GM21786 (cell line): ENCODE results near the gene C17orf113.

Experiments used
- ATAC-seq: cut with Tn5 transposase; IDR thresholded peaks from one replicate; pipeline ENCODE4 v1.9.1; 2021; ENCODE audit not compliant: unreplicated experiment

The C17orf113 gene

DNA sequence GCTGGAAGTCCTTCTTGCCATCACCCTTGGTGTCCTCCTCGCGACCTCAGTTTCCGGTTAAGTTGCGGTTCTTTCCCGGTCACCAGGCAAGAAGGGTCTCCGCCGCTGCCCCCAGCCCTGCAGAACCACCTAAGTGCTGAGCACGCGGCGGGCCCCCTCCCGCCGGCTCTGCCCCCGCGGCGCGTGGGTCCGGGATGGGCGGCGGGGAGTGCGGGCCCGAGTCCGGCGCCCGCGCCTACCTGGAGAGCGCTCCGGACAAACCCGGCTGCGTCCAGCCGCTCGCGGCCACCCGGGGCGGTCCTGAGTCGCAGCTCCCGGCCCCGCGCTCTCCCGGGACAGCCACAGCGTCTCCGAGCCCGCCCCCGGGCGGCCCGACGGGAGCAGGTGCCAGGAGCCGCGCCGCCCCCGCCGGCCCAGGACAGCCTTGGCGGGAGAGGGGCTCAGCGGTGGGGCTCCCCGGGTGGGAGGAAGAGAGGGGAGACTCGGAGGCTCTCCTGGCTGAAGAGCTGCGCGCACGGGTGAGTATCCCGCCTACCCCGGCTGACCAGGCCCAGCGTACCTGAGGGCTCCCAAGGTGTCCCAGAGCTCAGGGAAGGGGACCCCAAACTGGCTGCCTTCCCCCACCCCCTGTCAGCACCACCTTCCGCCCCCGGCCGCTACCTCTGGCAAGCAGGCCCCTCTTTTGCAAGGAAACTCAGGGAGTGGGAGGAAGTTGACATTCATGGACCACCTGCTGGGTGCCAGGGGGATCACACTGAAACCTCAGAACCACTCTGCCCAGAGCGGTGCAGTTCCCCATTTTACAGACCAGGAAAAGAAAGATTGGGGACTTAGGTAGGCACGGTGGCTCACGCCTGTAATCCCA is 22.2 kb upstream of the C17orf113 start:
- ATAC-seq: no peak

- ATAC-seq: no peak
Measured at GRCh38 chr17:42071810-42072209, 21.4 kb upstream of the C17orf113 start.

DNA sequence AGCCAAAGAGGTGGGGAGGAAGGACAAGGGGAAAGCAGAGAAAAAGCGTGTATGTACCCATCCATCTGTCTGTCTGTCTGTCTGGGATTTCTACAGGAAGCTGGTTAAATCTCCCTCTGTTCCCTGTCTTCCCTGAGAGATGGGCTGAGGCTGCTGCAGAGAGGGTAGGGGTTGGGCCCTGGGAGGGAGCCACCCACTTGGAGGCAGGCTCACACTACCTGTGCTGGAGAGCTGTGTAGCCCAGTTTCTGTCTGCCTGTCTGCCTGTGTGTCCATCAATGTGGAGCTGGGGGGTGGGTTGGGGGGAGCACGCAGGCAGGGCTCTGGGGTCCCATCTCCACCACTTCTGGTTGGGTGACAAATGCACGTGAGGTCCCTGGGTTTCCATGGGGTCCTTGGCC is 18.6 kb upstream of the C17orf113 start:
- no peak for ATAC-seq

- ATAC-seq: no peak
Measured at GRCh38 chr17:42067371-42068091, 17.1 kb upstream of the C17orf113 start.

DNA sequence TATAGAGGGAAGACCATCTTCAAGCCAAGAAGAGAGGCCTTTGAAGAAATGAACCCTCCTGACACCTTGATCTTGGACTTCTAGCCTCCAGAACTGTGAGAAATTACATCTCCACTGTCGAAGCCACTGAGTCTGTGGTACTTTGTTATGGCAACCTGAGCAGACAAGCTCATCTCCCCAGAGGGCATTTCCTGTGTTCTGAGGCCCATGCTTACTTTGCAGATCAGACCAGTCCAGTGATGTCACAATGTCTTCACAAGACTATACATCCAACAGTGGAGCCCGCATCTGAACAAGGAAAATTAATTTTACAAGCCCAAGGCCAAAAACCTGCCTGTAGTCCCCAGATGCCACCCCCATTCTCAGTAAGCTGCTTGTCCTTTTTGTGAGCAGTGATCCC is 14.8 kb upstream of the C17orf113 start:
- ATAC-seq: no peak

GRCh38 chr17:42062681-42063080 is 12.3 kb upstream of the C17orf113 start:
- ATAC-seq: no peak

- ATAC-seq: no peak
Measured at GRCh38 chr17:42061646-42062487, 11.5 kb upstream of the C17orf113 start.

DNA sequence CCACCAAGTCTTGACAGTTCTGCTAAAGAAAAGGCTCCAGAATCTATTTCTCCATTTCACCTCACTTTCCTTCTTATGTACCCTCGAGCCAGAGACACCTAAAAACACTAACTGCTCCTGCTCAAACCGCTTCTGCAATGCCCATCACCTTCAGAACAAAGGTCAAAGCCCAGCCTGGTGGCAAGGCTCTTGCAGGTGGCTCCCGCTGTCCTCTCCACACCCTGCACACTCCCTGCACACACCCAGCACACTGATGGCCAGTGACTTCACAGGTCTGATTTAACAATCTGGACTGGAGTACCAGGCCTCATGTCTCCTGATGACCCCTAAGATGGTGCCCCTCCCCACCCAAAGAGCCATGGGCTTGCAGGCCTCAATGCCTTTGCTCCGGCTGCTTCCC is 9.8 kb upstream of the C17orf113 start:
- no peak for ATAC-seq

DNA sequence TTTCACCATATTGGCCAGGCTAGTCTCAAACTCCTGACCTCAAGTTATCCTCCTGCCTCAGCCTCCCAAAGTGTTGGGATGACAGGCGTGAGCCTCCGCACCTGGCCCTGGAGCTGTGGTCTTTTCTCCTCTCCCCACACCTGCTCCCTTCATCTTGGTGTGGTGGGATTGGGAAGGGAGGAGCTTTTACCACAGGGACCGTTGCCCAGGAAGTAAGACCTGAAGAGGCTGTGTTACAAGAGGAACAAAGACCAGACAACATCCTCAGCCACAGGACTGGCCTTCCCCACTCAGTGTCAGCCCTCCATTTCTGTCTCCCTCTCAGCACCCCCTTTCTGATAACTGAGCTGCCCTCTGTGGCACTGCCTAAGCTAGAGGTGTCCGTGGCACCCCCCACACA is 9.4 kb upstream of the C17orf113 start:
- no peak for ATAC-seq

- ATAC-seq: no peak
Measured at GRCh38 chr17:42058063-42058462, 7.7 kb upstream of the C17orf113 start.

DNA sequence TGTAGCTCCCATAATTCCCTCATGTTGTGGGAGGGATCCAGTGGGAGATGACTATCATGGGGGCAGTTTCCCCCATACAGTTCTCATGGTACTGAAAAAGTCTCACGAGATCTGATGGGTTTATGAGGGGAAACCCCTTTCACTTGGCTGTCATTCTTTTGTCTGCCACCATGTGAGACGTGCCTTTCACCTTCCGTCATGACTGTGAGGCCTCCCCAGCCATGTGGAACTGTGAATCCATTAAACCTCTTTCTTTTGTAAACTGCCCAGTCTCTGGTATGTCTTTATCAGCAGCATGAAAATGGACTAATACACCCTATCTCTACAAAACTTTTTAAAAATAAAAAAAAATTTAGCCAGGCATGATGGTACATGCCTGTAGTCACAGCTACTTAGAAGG is 6.2 kb upstream of the C17orf113 start:
- ATAC-seq: no peak

GRCh38 chr17:42055496-42055895 is 5.1 kb upstream of the C17orf113 start:
- ATAC-seq: no peak

GRCh38 chr17:42055027-42055426 is 4.6 kb upstream of the C17orf113 start:
- no peak for ATAC-seq

GRCh38 chr17:42053731-42054500 is 3.5 kb upstream of the C17orf113 start:
- ATAC-seq: no peak

GRCh38 chr17:42052346-42052877 is 2.0 kb upstream of the C17orf113 start:
- no peak for ATAC-seq

- ATAC-seq: no peak
Measured at GRCh38 chr17:42051645-42052044, 1.2 kb upstream of the C17orf113 start.

- ATAC-seq: no peak
Measured at GRCh38 chr17:42051013-42051400, 606 bp upstream of the C17orf113 start.

- ATAC-seq: no peak
Measured at GRCh38 chr17:42049834-42050392, 488 bp downstream of the C17orf113 start.

DNA sequence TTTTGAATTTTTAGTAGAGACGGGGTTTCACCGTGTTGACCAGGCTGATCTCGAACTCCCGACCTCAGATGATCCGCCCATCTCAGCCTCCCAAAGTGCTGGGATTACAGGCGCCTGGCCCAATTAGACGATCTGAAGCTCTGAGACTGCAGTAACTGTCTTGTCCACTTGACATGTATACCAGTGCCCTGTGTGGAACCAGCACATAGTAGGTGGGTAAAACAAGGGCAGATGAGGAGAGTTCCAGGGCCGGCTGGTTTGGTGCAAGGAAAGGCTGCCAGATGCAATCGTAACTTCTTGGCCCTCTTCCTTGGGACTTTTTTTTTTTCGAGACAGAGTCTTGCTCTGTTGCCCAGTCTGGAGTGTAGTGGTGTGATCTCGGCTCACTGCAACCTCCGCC is 3.1 kb downstream of the C17orf113 start:
- ATAC-seq: no peak

GRCh38 chr17:42045719-42046118 is 4.7 kb downstream of the C17orf113 start:
- ATAC-seq: no peak
